Mesendoderm (in vitro differentiated cells): ENCODE data around the gene CEMIP.

ENCODE experiments used
- DNase-seq: peaks from one replicate; pipeline ENCODE4 v3.0.0; 2013
- H2AK5ac ChIP-seq: 2 replicates; pipeline ENCODE4 v1.6.1; 2013; ENCODE audit warnings: low read length, inconsistent platforms
- H2BK120ac ChIP-seq: 2 replicates; pipeline ENCODE4 v1.6.1; 2013; ENCODE audit warnings: low read depth, mild to moderate bottlenecking, low read length, moderate library complexity, mixed read lengths
- H2BK15ac ChIP-seq: replicated peaks from 2 replicates; pipeline ENCODE4 v1.6.1; 2013; ENCODE audit warnings: low read depth, mild to moderate bottlenecking, moderate library complexity
- H2BK5ac ChIP-seq: 2 replicates; pipeline ENCODE4 v1.6.1; 2013; ENCODE audit warnings: low read length, inconsistent platforms
- H3K18ac ChIP-seq: 2 replicates; pipeline ENCODE4 v1.6.1; 2013; ENCODE audit warnings: mild to moderate bottlenecking, low read length, mixed read lengths
- H3K23ac ChIP-seq: one replicate; pipeline ENCODE4 v1.6.1; 2013; ENCODE audit warnings: low read length
- H3K27ac ChIP-seq: 2 replicates; pipeline ENCODE4 v1.5.1; 2013; ENCODE audit warnings: low read depth, mild to moderate bottlenecking, inconsistent platforms, low read length, moderate library complexity
- H3K27me3 ChIP-seq: 2 replicates; pipeline ENCODE4 v1.6.1; 2013; ENCODE audit warnings: low read length, control low read depth, mild to moderate bottlenecking, inconsistent platforms; ENCODE audit not compliant: insufficient read depth, poor library complexity
- H3K36me3 ChIP-seq: 2 replicates; pipeline ENCODE4 v1.6.1; 2013; ENCODE audit warnings: low read length, inconsistent platforms; ENCODE audit not compliant: control insufficient read depth, insufficient read depth
- H3K4ac ChIP-seq: one replicate; pipeline ENCODE4 v1.6.1; 2013; ENCODE audit warnings: low read depth, mild to moderate bottlenecking, low read length, moderate library complexity
- H3K4me1 ChIP-seq: 2 replicates; pipeline ENCODE4 v1.6.1; 2013; ENCODE audit warnings: low read depth, low read length, inconsistent platforms; ENCODE audit not compliant: control insufficient read depth
- H3K4me2 ChIP-seq: 2 replicates; pipeline ENCODE4 v1.6.1; 2013; ENCODE audit warnings: low read length
- H3K4me3 ChIP-seq: 2 replicates; pipeline ENCODE4 v1.5.1; 2013; ENCODE audit warnings: mild to moderate bottlenecking, low read length
- H3K56ac ChIP-seq: one replicate; pipeline ENCODE4 v1.6.1; 2013; ENCODE audit warnings: low read length
- H3K79me1 ChIP-seq: 2 replicates; pipeline ENCODE4 v1.6.1; 2013; ENCODE audit warnings: low read length, inconsistent platforms
- H3K79me2 ChIP-seq: 2 replicates; pipeline ENCODE4 v1.6.1; 2013; ENCODE audit warnings: mild to moderate bottlenecking, low read length; ENCODE audit not compliant: control insufficient read depth, insufficient read depth
- H3K9ac ChIP-seq: 2 replicates; pipeline ENCODE4 v1.6.1; 2013; ENCODE audit warnings: low read length, inconsistent platforms
- H4K5ac ChIP-seq: one replicate; pipeline ENCODE4 v1.6.1; 2013; ENCODE audit warnings: low read length
- H4K8ac ChIP-seq: one replicate; pipeline ENCODE4 v1.6.1; 2013; ENCODE audit warnings: low read depth, mild to moderate bottlenecking, control low read depth, low read length, moderate library complexity
- WGBS: extraction: QIAGEN DNeasy Blood & Tissue Kit; methylation state at CpG from one replicate; pipeline ENCODE4 v1.1.7; 2013; ENCODE audit warnings: low lambda C conversion rate, missing lambda C conversion rate; ENCODE audit not compliant: insufficient coverage; ENCODE audit errors: extremely low coverage; 5-methylcytosine and 5-hydroxymethylcytosine counted together

CEMIP gene

DNA sequence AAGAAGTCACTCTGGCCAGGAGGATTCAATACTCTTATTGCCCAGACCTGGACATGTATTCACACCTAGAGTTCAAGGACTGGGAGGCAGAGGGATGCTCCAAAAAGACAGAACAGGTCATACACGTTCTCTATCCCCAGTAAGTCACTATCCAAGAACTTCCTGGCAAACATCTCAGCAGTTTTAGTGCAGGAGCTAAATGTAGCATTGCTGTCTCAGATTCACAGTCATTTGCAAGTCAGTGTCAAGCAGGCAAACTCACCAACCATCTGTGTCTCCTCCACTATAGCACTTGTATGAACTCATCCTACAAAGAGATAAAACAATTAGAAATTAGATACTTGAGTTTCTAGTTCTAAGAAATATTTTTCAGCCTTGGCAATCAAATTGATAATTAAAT lies 45.7 kb upstream of the CEMIP start:
- no peak overlapping the region for H3K4me3 ChIP-seq
- H4K5ac ChIP-seq: no peak overlapping the region
- H3K79me1 ChIP-seq: peaks cover 1% of the 10 kb centered on the region
- no peak overlapping the region for H3K18ac ChIP-seq
- H2BK5ac ChIP-seq: no peak overlapping the region
- no peak overlapping the region for H2BK120ac ChIP-seq
- no peak overlapping the region for H3K23ac ChIP-seq
- H2BK15ac ChIP-seq: no peak overlapping the region
- H3K27me3 ChIP-seq: no peaks in the 10 kb centered on the region
- no peaks in the 10 kb centered on the region for H3K79me2 ChIP-seq
- DNase-seq: no peak
- no peaks in the 10 kb centered on the region for H3K36me3 ChIP-seq
- no peak overlapping the region for H3K56ac ChIP-seq
- no peak overlapping the region for H3K4ac ChIP-seq
- H3K4me1 ChIP-seq: no peaks in the 10 kb centered on the region
- no peak overlapping the region for H3K27ac ChIP-seq
- no CpG with 5 or more reads among the region's 1 CpG for WGBS
- no peak overlapping the region for H3K4me2 ChIP-seq
- no peak overlapping the region for H4K8ac ChIP-seq
- H3K9ac ChIP-seq: no peak overlapping the region
- no peak overlapping the region for H2AK5ac ChIP-seq

- no peak overlapping the region for H2AK5ac ChIP-seq
- H2BK120ac ChIP-seq: no peak overlapping the region
- no peak overlapping the region for H3K23ac ChIP-seq
- no peaks in the 10 kb centered on the region for H3K79me2 ChIP-seq
- no peak overlapping the region for H2BK5ac ChIP-seq
- no peaks in the 10 kb centered on the region for H3K4me1 ChIP-seq
- peaks cover 1% of the 10 kb centered on the region for H3K79me1 ChIP-seq
- no peak overlapping the region for H3K9ac ChIP-seq
- H3K36me3 ChIP-seq: no peaks in the 10 kb centered on the region
- no peak overlapping the region for H3K4me2 ChIP-seq
- no peak overlapping the region for H3K18ac ChIP-seq
- no peak overlapping the region for H4K8ac ChIP-seq
- DNase-seq: no peak
- H2BK15ac ChIP-seq: no peak overlapping the region
- H3K4me3 ChIP-seq: no peak overlapping the region
- WGBS: no CpG with 5 or more reads among the region's 8 CpGs
- H3K4ac ChIP-seq: no peak overlapping the region
- H4K5ac ChIP-seq: no peak overlapping the region
- H3K27ac ChIP-seq: no peak overlapping the region
- no peak overlapping the region for H3K56ac ChIP-seq
- H3K27me3 ChIP-seq: no peaks in the 10 kb centered on the region
These were observed 43.8 kb upstream of the CEMIP start for GRCh38 chr15:80735344-80735743.

- Histone ChIP-seq H3K4me2 (no peak overlapping the region), H2AK5ac (no peak overlapping the region), H3K27me3 (no peaks in the 10 kb centered on the region), H3K4me1 (no peaks in the 10 kb centered on the region), H3K9ac (no peak overlapping the region), H4K5ac (no peak overlapping the region), H2BK15ac (no peak overlapping the region), H3K56ac (no peak overlapping the region), H2BK5ac (no peak overlapping the region), H3K4ac (no peak overlapping the region), H3K4me3 (no peak overlapping the region), H3K23ac (no peak overlapping the region), H4K8ac (no peak overlapping the region), H2BK120ac (no peak overlapping the region), H3K79me1 (peaks cover 1% of the 10 kb centered on the region), H3K18ac (no peak overlapping the region), H3K36me3 (no peaks in the 10 kb centered on the region), H3K79me2 (no peaks in the 10 kb centered on the region), H3K27ac (no peak overlapping the region)
- WGBS: no CpG with 5 or more reads among the region's 4 CpGs
- DNase-seq: no peak
These were observed 42.6 kb upstream of the CEMIP start for GRCh38 chr15:80736560-80736959.

DNA sequence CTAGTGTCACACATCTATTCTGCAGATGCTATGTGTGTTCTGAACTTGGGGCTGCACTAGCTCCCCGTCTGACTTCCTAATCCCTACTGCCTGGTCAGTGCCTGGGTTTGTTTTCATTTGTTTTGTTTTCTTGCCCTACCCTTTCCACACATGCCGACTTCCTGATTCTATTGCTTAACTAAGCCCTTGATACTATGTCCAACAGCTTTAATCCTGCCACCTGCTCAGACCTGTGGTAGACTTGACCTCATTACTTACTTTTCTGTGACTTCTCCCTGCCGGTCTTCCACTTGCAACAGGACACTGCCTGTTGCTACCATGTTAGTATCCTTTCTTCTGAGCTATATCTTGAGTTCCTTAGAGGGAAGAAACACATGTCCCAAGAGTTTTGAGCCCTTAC lies 39.3 kb upstream of the CEMIP start:
- H3K9ac ChIP-seq: no peak overlapping the region
- no peak overlapping the region for H2BK120ac ChIP-seq
- H2AK5ac ChIP-seq: no peak overlapping the region
- no peak overlapping the region for H4K5ac ChIP-seq
- H3K4me2 ChIP-seq: no peak overlapping the region
- H3K56ac ChIP-seq: no peak overlapping the region
- no peaks in the 10 kb centered on the region for H3K79me1 ChIP-seq
- H3K36me3 ChIP-seq: no peaks in the 10 kb centered on the region
- H3K79me2 ChIP-seq: no peaks in the 10 kb centered on the region
- H3K27ac ChIP-seq: no peak overlapping the region
- no peak overlapping the region for H2BK5ac ChIP-seq
- H3K4me1 ChIP-seq: no peaks in the 10 kb centered on the region
- no peak overlapping the region for H3K4me3 ChIP-seq
- H4K8ac ChIP-seq: no peak overlapping the region
- no peaks in the 10 kb centered on the region for H3K27me3 ChIP-seq
- H3K23ac ChIP-seq: no peak overlapping the region
- no peak overlapping the region for H3K18ac ChIP-seq
- no peak overlapping the region for H3K4ac ChIP-seq
- no peak overlapping the region for H2BK15ac ChIP-seq
- WGBS: no CpG with 5 or more reads among the region's 3 CpGs
- no peak for DNase-seq

- Histone ChIP-seq H3K79me2 (no peaks in the 10 kb centered on the region), H3K79me1 (no peaks in the 10 kb centered on the region), H3K56ac (no peak overlapping the region), H3K9ac (no peak overlapping the region), H2BK5ac (no peak overlapping the region), H3K27me3 (no peaks in the 10 kb centered on the region), H2BK15ac (no peak overlapping the region), H3K18ac (no peak overlapping the region), H2AK5ac (no peak overlapping the region), H3K4me1 (no peaks in the 10 kb centered on the region), H4K8ac (no peak overlapping the region), H4K5ac (no peak overlapping the region), H3K23ac (no peak overlapping the region), H3K4ac (no peak overlapping the region), H3K36me3 (no peaks in the 10 kb centered on the region), H3K4me3 (no peak overlapping the region), H3K4me2 (no peak overlapping the region), H3K27ac (no peak overlapping the region), H2BK120ac (no peak overlapping the region)
- WGBS: no CpG with 5 or more reads among the region's 4 CpGs
- DNase-seq: no peak
These were observed 37.1 kb upstream of the CEMIP start for GRCh38 chr15:80742081-80742480.

DNA sequence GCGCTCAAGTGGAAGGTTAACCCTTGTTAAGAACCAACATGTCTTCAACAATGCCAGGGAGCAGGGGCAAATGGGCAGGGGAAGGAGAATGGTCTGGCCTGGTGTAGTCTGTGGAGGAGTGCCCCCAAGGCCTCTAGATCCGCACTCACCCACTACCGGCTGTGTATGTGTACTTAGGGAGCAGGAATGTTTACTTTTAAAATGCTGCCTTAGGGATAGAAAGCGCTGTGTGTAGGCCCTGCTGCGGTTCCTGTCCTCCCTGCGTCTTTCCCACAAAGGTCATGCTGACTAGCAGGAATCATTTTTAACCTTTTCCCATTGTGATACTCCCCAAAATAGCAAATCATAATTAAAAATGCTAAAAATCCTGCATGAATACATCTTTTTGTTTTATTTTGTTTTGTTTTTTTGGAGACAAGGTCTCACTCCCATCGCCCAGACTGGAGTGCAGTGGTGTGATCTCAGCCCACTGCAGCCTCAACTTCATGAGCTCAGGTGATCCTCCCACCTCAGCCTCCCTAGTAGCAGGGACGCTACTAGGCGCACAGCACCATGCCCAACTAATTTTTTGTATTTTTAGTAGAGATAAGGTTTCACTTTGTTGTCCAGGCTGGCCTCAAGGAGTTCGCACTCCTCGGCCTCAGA lies 35.9 kb upstream of the CEMIP start:
- Histone ChIP-seq H2BK5ac (no peak overlapping the region), H2AK5ac (no peak overlapping the region), H3K79me2 (no peaks in the 10 kb centered on the region), H4K8ac (no peak overlapping the region), H3K27me3 (no peaks in the 10 kb centered on the region), H3K4me2 (no peak overlapping the region), H3K4ac (no peak overlapping the region), H3K9ac (no peak overlapping the region), H3K56ac (no peak overlapping the region), H3K36me3 (no peaks in the 10 kb centered on the region), H2BK120ac (no peak overlapping the region), H3K4me1 (no peaks in the 10 kb centered on the region), H3K23ac (no peak overlapping the region), H3K18ac (no peak overlapping the region), H4K5ac (no peak overlapping the region), H3K79me1 (no peaks in the 10 kb centered on the region), H2BK15ac (no peak overlapping the region), H3K27ac (no peak overlapping the region), H3K4me3 (no peak overlapping the region)
- WGBS: no CpG with 5 or more reads among the region's 11 CpGs
- no peak for DNase-seq
